Measurements from ENCODE around the gene NDNF.
A peak's percentile ranks its signal among the peaks of the same experiment; 100 is the strongest.

NDNF gene

DNA sequence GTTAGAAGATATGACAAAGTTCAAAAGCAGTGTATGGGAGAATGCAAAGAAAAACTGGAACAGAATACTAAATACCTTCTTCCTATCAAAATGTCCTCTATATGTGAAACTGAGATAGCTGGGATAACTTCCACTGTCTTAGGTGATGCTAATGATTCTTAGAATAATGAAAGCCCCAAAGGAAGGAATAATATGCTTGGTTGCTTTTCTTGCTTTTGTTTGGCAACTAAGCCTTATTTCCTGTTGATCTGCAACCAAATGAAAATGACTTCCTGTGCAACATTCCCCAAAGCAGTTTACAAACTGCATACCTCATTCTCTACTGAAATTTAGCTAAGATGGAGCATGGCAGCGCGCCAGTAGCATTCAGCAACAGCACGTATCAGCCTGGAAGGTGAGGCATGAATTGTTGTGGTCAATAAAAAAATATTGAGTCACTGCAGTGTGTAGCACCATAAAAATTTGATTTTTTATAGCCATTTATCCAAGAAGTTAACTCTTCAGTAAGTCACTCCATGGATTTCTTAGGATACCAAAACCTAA lies 18.7 kb downstream of the NDNF start:
- DNase-seq (no peak), ATAC-seq (no peak)
- H3K27me3 Mint-ChIP-seq, result peaks cover 21% of the 10 kb centered on the region
- no peak overlapping the region for H3K4me3 Mint-ChIP-seq
- H3K27ac Mint-ChIP-seq, result no peak overlapping the region
- H3K9me3 Mint-ChIP-seq, result no peaks in the 10 kb centered on the region
- no peaks in the 10 kb centered on the region for H3K4me1 Mint-ChIP-seq

DNA sequence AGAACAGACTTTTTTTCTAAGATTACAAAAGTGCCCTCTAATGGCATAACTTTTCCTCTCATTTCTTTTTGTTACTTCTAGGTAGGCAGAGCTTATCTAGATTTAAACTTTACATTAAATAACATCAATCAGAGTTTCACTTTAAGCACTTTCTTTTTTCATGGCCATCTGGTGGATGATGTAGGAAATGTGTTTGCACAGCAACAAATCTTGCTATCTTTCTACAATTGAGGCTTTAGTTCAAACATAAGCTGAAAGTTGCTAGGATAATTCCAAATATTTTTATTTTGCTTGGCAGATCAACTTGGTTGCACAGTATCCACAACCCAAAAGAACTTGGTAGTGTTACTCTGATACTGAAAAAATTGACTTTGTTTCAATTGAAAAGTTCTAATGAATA lies 22.0 kb downstream of the NDNF start:
- Mint-ChIP-seq H3K27me3 (no peaks in the 10 kb centered on the region), H3K4me3 (no peak overlapping the region), H3K27ac (peak overlapping the region in 1 of 2 donors; percentile 78), H3K9me3 (no peaks in the 10 kb centered on the region), H3K4me1 (no peaks in the 10 kb centered on the region)
- no peak for DNase-seq
- no peak for ATAC-seq

DNA sequence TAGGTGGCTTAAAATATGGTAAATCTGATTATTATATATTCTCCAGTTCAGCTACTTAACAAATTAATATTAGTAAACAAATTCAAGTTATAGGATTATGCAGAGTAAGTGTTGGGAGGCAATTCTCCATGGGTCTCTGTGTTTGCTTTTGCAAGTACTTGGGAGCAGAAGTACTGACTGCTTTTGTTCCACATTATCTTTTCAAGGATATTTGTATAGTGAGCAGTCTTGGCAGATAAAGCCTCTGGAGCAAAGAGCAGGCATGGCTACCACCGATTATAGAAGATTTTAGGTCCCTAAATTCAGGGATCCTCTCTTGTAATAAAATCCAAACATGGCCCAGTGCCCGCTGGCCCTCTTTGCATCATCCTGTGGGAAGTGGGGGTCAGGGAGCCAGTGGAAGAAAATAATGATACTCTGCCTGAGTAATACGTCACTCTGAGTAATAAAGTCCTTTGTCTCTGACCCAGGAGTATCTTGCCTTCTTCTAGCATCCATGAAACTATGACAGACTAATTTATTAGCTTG lies 23.2 kb downstream of the NDNF start:
- no peak overlapping the region for H3K27ac Mint-ChIP-seq
- H3K4me3 Mint-ChIP-seq, result no peak overlapping the region
- DNase-seq (no peak), ATAC-seq (no peak)
- no peaks in the 10 kb centered on the region for H3K27me3 Mint-ChIP-seq
- no peaks in the 10 kb centered on the region for H3K4me1 Mint-ChIP-seq
- H3K9me3 Mint-ChIP-seq, result no peaks in the 10 kb centered on the region

DNA sequence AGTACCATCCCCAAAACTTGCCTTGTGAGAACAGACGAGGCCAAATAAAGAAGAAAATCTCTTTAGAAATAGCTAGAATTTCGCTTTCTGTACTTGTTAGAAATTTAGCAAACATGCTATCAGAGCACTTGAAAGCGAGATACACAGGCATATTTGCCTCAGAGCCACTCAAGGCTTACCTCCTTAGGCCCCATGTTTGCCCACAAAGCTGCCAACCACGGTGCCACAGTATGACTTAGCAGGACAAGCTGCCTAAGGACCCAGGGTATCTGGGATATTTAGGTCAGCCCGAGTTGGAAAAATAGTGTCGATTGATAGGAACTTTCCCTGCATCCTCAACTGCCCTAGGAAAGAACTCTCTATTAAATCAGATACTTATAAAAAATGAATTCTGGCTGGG lies 24.2 kb downstream of the NDNF start:
- Mint-ChIP-seq H3K27ac (no peak overlapping the region), H3K4me3 (no peak overlapping the region), H3K27me3 (no peaks in the 10 kb centered on the region), H3K9me3 (no peaks in the 10 kb centered on the region), H3K4me1 (no peaks in the 10 kb centered on the region)
- DNase-seq, result no peak
- ATAC-seq, result no peak

DNA sequence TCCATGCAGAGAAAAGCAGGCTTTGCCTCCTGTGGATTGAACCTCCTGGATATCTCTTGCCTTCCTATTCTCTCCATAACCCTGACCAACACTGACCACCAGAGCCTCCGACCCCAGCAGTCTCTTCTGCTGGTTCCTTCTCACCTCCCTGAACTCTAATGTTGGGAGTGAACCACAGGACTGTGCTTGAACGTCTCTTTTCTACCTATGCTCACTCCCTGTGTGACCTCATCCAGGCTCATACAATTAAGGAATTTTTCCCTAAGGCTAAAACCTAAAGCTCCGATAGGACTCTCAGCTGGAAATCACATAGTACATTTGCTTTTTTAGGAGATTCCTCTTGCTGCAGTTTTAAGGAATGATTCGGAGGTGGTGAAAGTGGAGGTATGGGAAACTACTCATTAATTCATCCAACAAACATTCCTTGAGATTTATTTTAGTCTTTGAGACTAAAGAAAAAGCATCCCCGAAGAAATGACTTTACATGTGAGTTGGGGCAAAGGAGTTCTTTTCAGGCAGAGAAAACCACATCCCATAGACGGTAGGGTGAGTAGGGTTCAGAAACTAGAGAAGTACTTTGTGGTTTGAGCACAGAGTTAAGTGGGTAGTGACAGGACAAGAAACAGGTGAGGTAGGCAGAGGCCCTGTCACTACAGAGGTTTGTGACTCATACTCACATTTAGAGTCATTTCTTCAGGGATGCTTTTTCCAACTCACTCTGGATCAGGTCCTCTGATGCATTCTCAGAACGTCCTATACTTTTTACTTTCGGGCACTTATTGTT lies 30.8 kb downstream of the NDNF start:
- peak; percentile 41 to 65 for DNase-seq
- ATAC-seq, result peak; percentile 100
- H3K9me3 Mint-ChIP-seq, result no peaks in the 10 kb centered on the region
- peak overlapping the region; percentile 49 to 56 for H3K4me3 Mint-ChIP-seq
- peaks cover 22% of the 10 kb centered on the region for H3K4me1 Mint-ChIP-seq
- no peak overlapping the region for H3K27ac Mint-ChIP-seq
- H3K27me3 Mint-ChIP-seq, result peaks cover 7% of the 10 kb centered on the region

DNA sequence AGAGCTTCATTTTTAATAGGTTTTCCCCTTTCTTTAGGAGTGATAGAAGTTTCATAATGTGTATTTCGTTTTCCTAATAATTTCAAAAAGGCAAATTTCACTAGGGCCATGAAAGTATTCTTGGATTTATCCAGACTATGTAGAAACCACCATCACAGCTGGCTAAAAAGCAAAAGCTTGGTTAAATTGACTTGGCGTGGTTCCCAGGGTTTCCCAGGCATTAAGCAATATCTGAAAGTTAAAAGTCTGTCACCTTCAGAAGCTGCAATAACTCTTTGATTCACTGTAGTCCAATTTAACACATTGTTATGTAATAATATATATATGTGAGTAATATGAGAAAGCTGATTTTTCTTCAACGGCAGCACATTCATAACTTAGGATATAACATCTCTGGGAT lies 38.3 kb downstream of the NDNF start:
- H3K27me3 Mint-ChIP-seq, result no peaks in the 10 kb centered on the region
- H3K9me3 Mint-ChIP-seq, result no peaks in the 10 kb centered on the region
- H3K4me3 Mint-ChIP-seq, result no peak overlapping the region
- peaks cover 12% of the 10 kb centered on the region for H3K4me1 Mint-ChIP-seq
- DNase-seq, result no peak
- ATAC-seq, result no peak
- H3K27ac Mint-ChIP-seq, result peak overlapping the region in 1 of 2 donors; percentile 35

DNA sequence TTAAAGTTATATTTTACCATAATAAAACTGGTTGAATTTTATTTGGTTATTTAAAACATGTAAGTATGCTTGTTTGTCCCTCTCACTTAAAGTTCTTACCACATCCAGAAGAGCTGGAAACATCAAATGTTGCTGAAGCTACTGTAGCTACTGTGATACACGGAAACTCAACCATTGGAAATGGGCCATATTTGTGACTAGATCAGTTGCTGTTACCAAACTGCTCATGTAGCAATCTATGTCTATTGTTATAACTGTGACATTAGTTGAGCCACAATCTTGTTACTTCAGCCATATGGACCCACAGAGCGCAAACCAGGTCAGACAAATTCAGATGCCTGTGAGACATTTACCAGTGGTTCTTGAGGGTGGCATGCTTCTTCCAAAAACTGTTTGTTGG lies 41.6 kb downstream of the NDNF start:
- no peak overlapping the region for H3K4me3 Mint-ChIP-seq
- H3K27me3 Mint-ChIP-seq, result no peaks in the 10 kb centered on the region
- DNase-seq (no peak), ATAC-seq (no peak)
- H3K9me3 Mint-ChIP-seq, result no peaks in the 10 kb centered on the region
- H3K4me1 Mint-ChIP-seq, result no peaks in the 10 kb centered on the region
- H3K27ac Mint-ChIP-seq, result no peak overlapping the region

DNA sequence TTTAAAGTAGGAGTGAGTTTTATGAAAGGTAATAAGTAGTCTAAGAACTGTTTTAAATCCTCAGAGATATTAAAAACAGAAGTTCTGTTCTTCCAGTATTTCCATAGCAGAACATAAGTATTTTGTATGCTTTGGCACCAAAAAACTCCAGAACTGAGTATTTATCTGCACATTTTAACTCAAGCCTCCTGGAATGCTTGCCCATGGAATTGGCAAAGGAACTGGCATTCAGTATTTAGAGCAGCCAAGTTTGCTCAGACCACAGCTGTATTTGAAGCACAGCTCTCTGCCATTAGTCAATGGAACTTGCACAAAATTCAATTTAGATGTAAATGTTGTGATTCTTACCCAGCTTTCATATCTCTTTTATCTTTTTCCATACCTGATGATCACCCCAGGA lies 42.2 kb downstream of the NDNF start:
- H3K9me3 Mint-ChIP-seq, result no peaks in the 10 kb centered on the region
- H3K4me1 Mint-ChIP-seq, result no peaks in the 10 kb centered on the region
- ATAC-seq (no peak), DNase-seq (no peak)
- H3K4me3 Mint-ChIP-seq, result no peak overlapping the region
- H3K27me3 Mint-ChIP-seq, result no peaks in the 10 kb centered on the region
- no peak overlapping the region for H3K27ac Mint-ChIP-seq

DNA sequence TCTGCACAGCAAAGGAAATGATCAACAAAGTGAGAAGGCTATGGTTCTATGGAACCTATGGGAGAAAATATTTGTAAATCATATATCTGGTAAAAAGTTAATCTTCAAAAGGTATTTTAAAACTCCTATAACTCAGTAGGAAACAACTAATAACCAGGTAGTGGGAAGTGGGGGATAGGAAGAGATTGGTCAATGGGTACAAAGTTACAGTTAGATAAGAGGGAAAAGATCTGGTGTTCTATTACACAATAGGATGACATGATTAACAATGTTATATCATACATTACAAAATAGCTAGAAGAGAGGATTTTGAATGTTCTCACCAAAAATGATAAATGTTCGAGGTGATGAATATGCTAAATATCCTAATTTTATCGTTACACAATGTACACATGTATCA lies 46.3 kb downstream of the NDNF start:
- Mint-ChIP-seq H3K9me3 (no peaks in the 10 kb centered on the region), H3K27me3 (no peaks in the 10 kb centered on the region), H3K4me3 (no peak overlapping the region), H3K27ac (no peak overlapping the region), H3K4me1 (no peaks in the 10 kb centered on the region)
- no peak for DNase-seq
- ATAC-seq, result no peak

DNA sequence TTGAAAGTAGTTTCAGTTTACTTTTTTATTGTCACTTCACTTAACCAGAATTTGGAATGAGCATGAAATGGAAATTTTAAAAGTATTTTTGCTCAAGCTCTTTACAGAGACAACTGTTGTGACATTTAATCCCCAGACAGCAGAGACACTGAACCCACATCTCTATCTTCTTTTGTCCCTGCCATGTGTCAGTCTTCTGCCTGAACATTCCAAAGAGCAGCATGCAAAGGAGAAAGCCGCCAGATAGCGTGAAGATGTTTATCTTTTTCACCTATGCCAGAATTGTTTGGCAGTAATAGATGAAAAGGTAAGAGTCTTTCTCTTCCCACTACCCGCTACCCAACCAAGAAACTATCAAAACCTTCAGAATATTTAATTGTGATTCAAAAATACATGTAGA lies 46.8 kb downstream of the NDNF start:
- ATAC-seq (no peak), DNase-seq (no peak)
- Mint-ChIP-seq H3K4me3 (no peak overlapping the region), H3K4me1 (no peaks in the 10 kb centered on the region), H3K27me3 (no peaks in the 10 kb centered on the region), H3K9me3 (no peaks in the 10 kb centered on the region), H3K27ac (no peak overlapping the region)

DNA sequence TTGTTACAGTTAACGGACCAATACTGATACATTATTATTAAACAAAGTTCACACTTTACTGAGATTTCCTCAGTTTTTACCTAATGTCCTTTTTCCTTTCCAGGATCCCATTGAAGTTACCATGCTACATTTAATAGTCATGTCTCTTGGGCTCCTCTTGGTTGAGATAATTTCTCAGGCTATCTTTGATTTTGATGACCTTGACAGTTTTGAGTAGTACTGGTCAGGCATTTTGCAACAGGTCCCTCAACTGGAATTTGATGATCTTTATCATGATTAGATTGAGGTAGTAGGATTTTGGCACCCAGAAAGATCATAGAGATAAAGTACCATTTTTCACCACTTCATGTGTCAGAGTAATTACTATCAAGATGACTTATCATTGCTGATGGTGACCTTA lies 53.8 kb downstream of the NDNF start:
- Mint-ChIP-seq H3K27me3 (no peaks in the 10 kb centered on the region), H3K27ac (no peak overlapping the region), H3K4me3 (no peak overlapping the region), H3K4me1 (peaks cover 25% of the 10 kb centered on the region), H3K9me3 (no peaks in the 10 kb centered on the region)
- ATAC-seq, result no peak
- no peak for DNase-seq

DNA sequence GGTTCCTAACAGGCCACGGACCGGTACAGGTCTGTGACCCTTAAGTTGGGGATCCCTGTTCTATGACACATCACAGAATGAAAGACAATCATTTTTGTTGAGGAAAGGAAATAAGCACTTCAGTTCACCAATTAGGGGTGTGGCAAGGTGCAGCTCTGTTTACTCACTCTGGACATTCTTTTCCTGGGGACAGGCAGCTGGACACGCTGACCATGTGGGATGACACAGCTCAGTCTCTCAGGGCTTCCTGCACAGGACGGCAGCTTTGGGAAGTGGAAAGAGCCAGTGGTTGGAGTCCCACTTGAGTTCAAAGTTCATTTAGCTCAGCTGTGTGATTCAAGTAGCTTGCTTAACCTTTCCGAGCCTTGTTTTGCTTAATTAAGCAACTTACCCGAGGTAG lies 55.7 kb downstream of the NDNF start:
- no peak overlapping the region for H3K27ac Mint-ChIP-seq
- H3K4me3 Mint-ChIP-seq, result no peak overlapping the region
- peaks cover 38% of the 10 kb centered on the region for H3K4me1 Mint-ChIP-seq
- ATAC-seq (no peak), DNase-seq (no peak)
- H3K9me3 Mint-ChIP-seq, result no peaks in the 10 kb centered on the region
- no peaks in the 10 kb centered on the region for H3K27me3 Mint-ChIP-seq

DNA sequence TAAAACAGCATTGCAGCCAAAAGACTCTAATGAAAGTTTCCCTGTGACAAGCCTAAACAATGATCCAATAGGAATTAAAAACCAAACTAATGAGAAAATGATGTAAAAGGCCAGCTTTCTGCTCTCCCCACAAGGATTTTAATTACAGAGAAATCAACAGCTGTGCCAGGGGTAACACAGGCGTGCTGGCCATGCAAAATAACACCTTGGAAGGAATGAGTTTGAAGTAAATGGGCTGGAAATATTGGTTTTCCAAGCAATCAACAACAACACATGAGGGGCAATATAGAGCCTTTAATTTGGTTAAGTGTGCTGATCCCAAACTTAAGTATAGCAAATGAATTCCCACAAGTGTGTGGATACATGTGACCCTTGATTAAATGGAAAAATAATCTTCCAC lies 56.9 kb downstream of the NDNF start:
- Mint-ChIP-seq H3K4me1 (peaks cover 48% of the 10 kb centered on the region), H3K9me3 (no peaks in the 10 kb centered on the region), H3K4me3 (no peak overlapping the region), H3K27ac (no peak overlapping the region), H3K27me3 (no peaks in the 10 kb centered on the region)
- ATAC-seq (no peak), DNase-seq (no peak)

DNA sequence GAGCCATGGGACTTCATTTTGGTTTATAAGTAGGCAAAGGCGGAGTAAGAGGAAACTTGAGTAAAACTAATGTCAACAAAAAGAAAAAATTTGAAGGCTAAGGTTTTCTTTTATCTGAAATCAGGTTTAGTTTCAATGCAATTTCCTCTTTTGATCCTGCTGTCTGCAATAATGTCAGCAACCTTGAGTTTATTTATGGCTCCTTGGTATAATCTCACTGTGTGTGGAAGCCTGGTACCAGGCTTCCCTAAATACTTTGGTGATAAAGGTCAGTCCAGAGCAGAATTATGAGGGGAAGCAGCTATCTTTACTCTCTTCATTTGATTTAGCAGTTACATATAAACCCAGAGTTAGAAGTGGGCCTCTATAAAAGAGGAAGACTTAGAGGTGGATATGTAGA lies 57.8 kb downstream of the NDNF start:
- ATAC-seq (no peak), DNase-seq (no peak)
- H3K4me3 Mint-ChIP-seq, result no peak overlapping the region

DNA sequence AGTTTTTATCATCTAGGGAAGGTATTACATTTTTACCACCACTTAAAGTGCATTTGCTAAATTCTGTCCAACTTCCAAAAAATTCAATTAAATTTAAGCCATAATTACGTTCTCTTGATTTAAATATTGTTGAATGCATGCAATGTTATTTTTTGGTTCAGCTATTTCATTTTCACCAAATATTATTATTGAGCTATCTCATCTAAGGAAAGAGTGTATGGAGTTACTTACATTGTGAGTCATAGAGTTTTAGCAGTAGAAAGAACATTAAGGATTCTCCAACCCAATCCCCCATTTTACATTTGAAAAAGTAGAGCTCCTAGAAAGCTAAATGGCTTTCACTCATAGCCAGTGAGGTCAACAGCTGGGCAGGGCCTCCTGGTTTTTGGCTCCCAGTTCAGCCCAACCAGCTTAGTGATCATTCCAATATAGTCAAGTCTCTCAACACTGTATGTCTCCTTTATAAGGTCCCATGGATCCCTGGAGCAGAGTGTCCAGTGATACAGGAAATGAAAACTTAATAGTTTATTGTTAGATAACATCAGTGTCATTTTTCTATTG lies 60.5 kb downstream of the NDNF start:
- Mint-ChIP-seq H3K27ac (no peak overlapping the region), H3K4me1 (peaks cover 64% of the 10 kb centered on the region), H3K9me3 (no peaks in the 10 kb centered on the region), H3K4me3 (no peak overlapping the region), H3K27me3 (no peaks in the 10 kb centered on the region)
- ATAC-seq, result no peak
- no peak for DNase-seq

More for the DNA sequence above, 57.8 kb downstream of the NDNF start:
- Mint-ChIP-seq H3K27ac (no peak overlapping the region), H3K27me3 (no peaks in the 10 kb centered on the region), H3K9me3 (no peaks in the 10 kb centered on the region), H3K4me1 (peaks cover 56% of the 10 kb centered on the region)

DNA sequence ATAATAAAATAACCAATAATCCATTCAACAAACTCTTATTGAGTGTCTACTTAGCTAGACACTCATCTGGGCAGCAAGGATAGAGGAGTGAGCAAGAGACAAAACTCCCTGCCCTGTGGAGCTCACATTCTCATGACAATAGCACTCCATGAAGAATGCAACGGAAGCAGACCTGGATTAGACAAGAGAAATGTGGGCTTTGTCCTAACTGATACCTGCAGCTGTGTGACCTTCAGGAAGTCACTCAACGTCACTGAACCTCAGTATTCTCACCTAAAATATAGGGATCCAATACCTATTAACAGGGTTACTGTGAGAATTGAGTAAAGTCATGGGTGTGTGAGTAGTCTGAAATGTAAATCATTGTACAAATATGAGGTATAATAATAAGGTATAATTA lies 61.2 kb downstream of the NDNF start:
- no peaks in the 10 kb centered on the region for H3K9me3 Mint-ChIP-seq
- H3K4me1 Mint-ChIP-seq, result peaks cover 65% of the 10 kb centered on the region
- H3K4me3 Mint-ChIP-seq, result no peak overlapping the region
- DNase-seq (no peak), ATAC-seq (no peak)
- H3K27me3 Mint-ChIP-seq, result no peaks in the 10 kb centered on the region
- H3K27ac Mint-ChIP-seq, result no peak overlapping the region

Measured in stimulated activated naive CD8-positive, alpha-beta T cell treated with anti-CD3 and anti-CD28 coated beads, Interleukin-15, amount 100 ng/mL, for 72 hours (primary cell).